ENCODE results near the gene GSTP1.
"Not testable (repeated sequence)": the region's sequence is repeated elsewhere in the genome, so short reads cannot be mapped to it uniquely, and the experiment has no call there.

The GSTP1 gene

GRCh38 chr11:67599149-67599548 lies 15.5 kb downstream of the GSTP1 start:
- DNase-seq = no peak

- DNase-seq = no peak
These were observed 16.9 kb downstream of the GSTP1 start for GRCh38 chr11:67600324-67601029.

- no peak for DNase-seq
These were observed 17.5 kb downstream of the GSTP1 start for GRCh38 chr11:67601098-67601497.

GRCh38 chr11:67604119-67604518 lies 20.5 kb downstream of the GSTP1 start:
- DNase-seq = not testable (repeated sequence)

- DNase-seq = no peak
These were observed 21.2 kb downstream of the GSTP1 start for GRCh38 chr11:67604815-67605214.

- no peak for DNase-seq
These were observed 21.8 kb downstream of the GSTP1 start for GRCh38 chr11:67605231-67606011.

GRCh38 chr11:67606093-67606491 lies 22.5 kb downstream of the GSTP1 start:
- DNase-seq = no peak

- DNase-seq = peak; percentile 98
These were observed 23.1 kb downstream of the GSTP1 start, which contains the start of gene NDUFV1 for GRCh38 chr11:67606492-67607295. NDUFV1 (plus strand) TSS chr11:67606936; CDS start chr11:67607005, 69 bp downstream.

- DNase-seq = no peak
These were observed 23.9 kb downstream of the GSTP1 start for GRCh38 chr11:67607507-67607906.

GRCh38 chr11:67608486-67608885 lies 24.9 kb downstream of the GSTP1 start:
- DNase-seq = no peak

GRCh38 chr11:67609316-67609715 lies 25.7 kb downstream of the GSTP1 start:
- DNase-seq = no peak

- DNase-seq = no peak
These were observed 26.8 kb downstream of the GSTP1 start for GRCh38 chr11:67610302-67610868.

- DNase-seq = no peak
These were observed 27.6 kb downstream of the GSTP1 start for GRCh38 chr11:67611165-67611564.

GRCh38 chr11:67611704-67612587 lies 28.3 kb downstream of the GSTP1 start:
- DNase-seq = no peak

GRCh38 chr11:67612751-67613150 lies 29.1 kb downstream of the GSTP1 start:
- no peak for DNase-seq

GRCh38 chr11:67613313-67613959 lies 29.8 kb downstream of the GSTP1 start:
- DNase-seq = no peak

GRCh38 chr11:67613960-67614715 lies 30.5 kb downstream of the GSTP1 start:
- DNase-seq = peak; percentile 72

GRCh38 chr11:67614730-67615714 lies 31.4 kb downstream of the GSTP1 start:
- no peak for DNase-seq

GRCh38 chr11:67615728-67616430 lies 32.3 kb downstream of the GSTP1 start:
- DNase-seq = no peak
